Measurements from ENCODE around the gene SLCO2A1.

Gene SLCO2A1

DNA sequence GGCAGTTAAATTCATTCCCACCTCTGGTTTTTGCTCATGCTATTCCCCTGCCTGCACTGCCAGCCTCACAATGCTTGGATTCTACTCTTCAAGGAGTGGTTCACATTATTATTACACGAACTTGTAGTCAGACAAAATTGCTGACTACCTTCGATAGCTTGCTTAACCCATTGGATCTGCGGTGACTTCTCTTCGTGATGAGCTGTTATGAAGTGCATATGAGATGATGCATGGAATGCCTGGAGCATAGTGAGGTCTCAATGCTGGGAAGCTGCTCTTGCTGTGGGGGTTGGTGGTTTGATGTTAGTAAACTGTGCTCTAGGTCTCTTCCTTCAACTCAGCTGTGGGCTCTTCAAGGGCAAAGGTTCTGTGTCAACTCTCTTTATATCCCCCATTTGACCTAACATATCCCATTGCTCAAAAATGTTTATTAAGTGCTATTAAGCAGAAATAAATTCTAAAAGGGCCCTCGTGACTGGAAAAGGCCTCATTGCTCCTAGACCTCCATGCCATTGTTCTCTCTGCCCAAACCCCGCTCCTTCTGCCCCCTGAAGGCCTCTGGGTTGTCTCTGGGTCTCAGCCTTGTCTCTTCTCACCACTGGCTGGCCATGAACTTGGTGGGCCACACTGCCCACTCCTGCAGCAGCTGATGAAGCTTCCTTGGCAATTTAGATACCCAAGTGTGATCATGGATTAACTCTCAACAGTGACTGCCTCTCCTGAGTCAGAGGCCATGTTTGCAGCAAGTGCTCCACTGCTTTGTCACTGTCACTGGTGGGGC is 4.5 kb upstream of the SLCO2A1 start:
- TF ChIP-seq, protein P1, sequence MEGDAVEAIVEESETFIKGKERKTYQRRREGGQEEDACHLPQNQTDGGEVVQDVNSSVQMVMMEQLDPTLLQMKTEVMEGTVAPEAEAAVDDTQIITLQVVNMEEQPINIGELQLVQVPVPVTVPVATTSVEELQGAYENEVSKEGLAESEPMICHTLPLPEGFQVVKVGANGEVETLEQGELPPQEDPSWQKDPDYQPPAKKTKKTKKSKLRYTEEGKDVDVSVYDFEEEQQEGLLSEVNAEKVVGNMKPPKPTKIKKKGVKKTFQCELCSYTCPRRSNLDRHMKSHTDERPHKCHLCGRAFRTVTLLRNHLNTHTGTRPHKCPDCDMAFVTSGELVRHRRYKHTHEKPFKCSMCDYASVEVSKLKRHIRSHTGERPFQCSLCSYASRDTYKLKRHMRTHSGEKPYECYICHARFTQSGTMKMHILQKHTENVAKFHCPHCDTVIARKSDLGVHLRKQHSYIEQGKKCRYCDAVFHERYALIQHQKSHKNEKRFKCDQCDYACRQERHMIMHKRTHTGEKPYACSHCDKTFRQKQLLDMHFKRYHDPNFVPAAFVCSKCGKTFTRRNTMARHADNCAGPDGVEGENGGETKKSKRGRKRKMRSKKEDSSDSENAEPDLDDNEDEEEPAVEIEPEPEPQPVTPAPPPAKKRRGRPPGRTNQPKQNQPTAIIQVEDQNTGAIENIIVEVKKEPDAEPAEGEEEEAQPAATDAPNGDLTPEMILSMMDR (IDR thresholded peaks at IDR 0.05; ENCODE audit: low read length, missing control alignments): no peak
- no peak overlapping the region for H3K4me3 ChIP-seq (replicated peaks; ENCODE audit: low read depth, low read length)
- no peak for DNase-seq (ENCODE audit: low read depth)

DNA sequence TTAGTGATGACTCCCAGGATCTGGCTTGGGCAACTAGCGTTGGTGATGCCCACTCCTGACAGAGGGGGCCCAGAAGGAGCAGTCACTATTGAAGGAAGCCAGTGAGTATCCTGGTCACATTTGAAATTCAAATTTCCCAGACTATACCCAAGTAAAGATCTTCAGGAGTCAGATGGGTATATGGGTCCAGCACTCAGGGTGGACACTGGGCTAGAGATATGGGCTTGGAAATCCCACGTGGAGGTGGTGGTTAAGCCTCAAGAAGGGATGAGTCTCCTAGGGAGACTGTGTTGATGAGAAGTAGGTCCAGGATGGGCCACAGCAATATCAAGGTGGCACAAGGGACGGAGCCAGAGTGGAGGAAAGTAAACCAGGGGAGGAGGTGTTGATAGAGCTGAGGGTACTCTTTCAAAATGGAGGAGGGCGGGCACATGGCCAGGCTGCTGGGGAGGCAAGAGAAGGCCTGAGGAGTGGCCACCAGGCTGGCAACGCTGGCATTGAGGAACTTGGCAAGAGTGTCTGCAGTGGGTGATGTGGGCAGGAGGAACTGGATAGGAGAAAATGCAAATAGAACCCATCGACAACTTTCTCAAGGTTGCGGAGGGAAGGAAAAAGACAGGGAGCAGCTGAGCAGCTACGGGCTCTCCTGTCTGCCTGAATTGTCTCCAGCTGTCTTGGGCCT is 3.7 kb upstream of the SLCO2A1 start:
- DNase-seq (ENCODE audit: low read depth): no peak
- no peak overlapping the region for H3K4me3 ChIP-seq (replicated peaks; ENCODE audit: low read depth, low read length)
- TF ChIP-seq, protein P1 (IDR thresholded peaks at IDR 0.05; ENCODE audit: low read length, missing control alignments): no peak

DNA sequence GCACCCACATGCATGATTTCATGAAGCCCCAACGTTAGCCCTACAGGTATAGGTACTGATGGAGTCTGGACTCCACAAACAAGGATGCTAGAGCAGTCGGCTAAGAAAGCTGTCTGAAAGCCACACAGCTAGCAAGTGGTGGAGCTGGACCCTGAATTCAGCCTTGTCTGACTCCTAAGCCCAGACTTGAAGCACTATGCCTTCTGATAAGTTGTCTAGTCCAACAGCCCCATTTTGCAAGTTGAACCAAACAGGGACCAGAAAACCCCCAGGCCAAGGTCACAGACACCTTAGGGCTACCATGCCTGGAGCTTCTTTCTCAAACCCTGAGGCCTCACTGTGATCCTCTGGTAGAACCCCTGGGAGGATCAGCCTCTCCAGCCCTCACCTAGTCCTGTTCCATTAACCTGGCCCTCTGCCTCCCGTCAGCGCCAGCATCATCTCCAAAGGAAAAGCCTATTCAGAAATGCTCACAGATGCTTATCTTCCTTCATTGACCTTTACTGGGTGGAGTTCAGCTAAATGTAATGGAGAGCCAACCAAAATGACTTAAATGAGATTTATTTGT is 1.7 kb upstream of the SLCO2A1 start:
- TF ChIP-seq, protein P1 (IDR thresholded peaks at IDR 0.05; ENCODE audit: low read length, missing control alignments): no peak
- H3K4me3 ChIP-seq (replicated peaks; ENCODE audit: low read depth, low read length): no peak overlapping the region
- DNase-seq (ENCODE audit: low read depth): no peak

DNA sequence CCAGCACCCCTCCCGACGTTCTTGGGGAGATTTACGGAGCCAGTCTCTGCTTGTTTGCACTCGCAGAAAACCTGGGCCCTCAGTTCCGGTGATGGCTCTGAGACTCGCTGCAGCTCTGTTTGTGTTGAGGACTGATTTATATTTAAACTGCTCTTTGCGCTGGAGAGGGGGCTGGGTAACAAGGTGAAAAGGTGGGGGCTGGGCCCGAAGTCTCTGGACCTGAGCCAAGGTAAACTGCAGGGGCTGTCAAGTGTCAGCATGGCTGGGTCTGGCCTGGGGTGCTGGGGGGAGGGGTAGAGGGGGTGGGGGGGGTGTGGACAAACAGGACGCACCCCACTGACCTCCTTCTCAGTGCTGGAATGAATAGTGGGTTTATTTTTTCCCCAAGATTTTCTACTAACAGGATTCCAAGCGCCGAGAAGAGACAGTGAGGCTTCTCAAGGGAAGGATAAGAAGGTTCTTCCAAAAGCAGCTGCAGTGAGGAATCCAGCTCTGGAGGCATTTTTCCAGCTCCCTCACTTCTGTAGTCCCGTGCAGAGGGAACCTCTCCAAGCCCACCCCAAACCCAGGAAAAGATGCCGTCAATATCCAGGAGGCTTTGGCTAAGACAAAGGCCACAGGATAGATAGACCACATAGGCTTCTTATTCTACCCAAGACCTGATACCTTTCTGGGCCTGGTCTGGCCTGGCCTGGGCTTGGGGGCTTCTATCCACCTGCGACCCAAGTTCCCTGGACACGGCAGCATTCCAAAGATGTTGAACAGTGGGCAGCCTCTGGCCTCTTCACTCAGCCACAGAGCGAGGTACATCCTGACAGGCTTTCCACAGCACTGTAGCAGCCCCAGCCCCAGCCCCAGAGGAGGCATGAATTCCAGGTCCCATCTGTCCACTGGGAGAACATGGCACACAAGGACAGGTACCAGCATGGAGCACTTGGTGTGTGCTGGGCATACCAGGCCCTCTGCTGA is 938 bp upstream of the SLCO2A1 start:
- peak overlapping the region; percentile 67 for H3K4me3 ChIP-seq (replicated peaks; ENCODE audit: low read depth, low read length)

DNA sequence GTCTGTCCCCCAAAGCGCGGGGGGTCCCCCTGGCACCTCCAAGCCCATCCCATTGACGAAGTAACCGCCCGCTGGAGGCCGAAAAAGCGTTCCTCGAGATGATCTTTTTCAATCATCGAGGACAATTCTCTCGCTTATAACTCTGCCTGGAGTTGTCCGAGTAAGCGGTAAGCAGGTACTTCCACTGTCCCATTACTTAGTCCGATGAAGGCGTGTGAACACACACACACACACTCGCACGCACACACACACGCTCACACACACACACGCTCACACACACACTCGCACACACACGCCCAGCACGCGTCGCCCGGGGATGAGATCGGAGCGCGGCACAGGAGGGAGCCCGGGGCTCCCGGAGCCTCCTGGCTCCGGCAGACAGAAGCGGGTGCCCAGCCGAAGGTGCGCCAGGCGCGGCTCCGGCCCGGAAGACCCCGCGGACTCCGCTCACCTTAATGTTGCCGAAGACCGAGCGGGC is 430 bp downstream of the SLCO2A1 start:
- H3K4me3 ChIP-seq (replicated peaks; ENCODE audit: low read depth, low read length): peak overlapping the region; percentile 67
- TF ChIP-seq, protein P1 (IDR thresholded peaks at IDR 0.05; ENCODE audit: low read length, missing control alignments): no peak
- DNase-seq (ENCODE audit: low read depth): peak; percentile 43

More for the DNA sequence above, 938 bp upstream of the SLCO2A1 start:
- DNase-seq (ENCODE audit: low read depth): no peak
- TF ChIP-seq, protein P1 (IDR thresholded peaks at IDR 0.05; ENCODE audit: low read length, missing control alignments): no peak

Measured in fibroblast of pulmonary artery (primary cell).